AG09309 (cell line): ENCODE results near the gene GALNT5.

Experiments
- DNase-seq: peaks from one replicate; pipeline ENCODE4 v3.0.0-alpha.2; 2010; ENCODE audit warnings: low read depth
- H3K4me3 ChIP-seq: 2 replicates; pipeline ENCODE4 v1.5.1; 2011; ENCODE audit warnings: mild to moderate bottlenecking, low read depth, low read length, moderate library complexity; ENCODE audit not compliant: control insufficient read depth
- CTCF ChIP-seq: IDR thresholded peaks from 2 replicates; pipeline ENCODE4 v1.5.1; 2011; ENCODE audit warnings: mild to moderate bottlenecking, low read depth, low read length, inconsistent platforms; ENCODE audit not compliant: insufficient read depth, control insufficient read depth; ENCODE audit errors: missing control alignments

The GALNT5 gene

GRCh38 chr2:157307021-157307420 is 49.5 kb downstream of the GALNT5 start:
- no peak overlapping the region for H3K4me3 ChIP-seq
- DNase-seq: no peak
- peak; percentile 28 for TF ChIP-seq CTCF

- no peak overlapping the region for H3K4me3 ChIP-seq
- no peak for TF ChIP-seq CTCF
- DNase-seq: no peak
Observed at GRCh38 chr2:157309878-157310277, 52.4 kb downstream of the GALNT5 start.

- no peak for DNase-seq
- no peak overlapping the region for H3K4me3 ChIP-seq
- no peak for TF ChIP-seq CTCF
Observed at GRCh38 chr2:157311706-157312105, 54.2 kb downstream of the GALNT5 start.

GRCh38 chr2:157312866-157313486 is 55.5 kb downstream of the GALNT5 start:
- no peak for TF ChIP-seq CTCF
- no peak for DNase-seq
- H3K4me3 ChIP-seq: no peak overlapping the region

- no peak overlapping the region for H3K4me3 ChIP-seq
- no peak for TF ChIP-seq CTCF
- DNase-seq: no peak
Observed at GRCh38 chr2:157315901-157316300, 58.4 kb downstream of the GALNT5 start.

GRCh38 chr2:157318884-157319283 is 61.4 kb downstream of the GALNT5 start:
- no peak overlapping the region for H3K4me3 ChIP-seq
- TF ChIP-seq CTCF: no peak
- DNase-seq: no peak

GRCh38 chr2:157319795-157320194 is 62.3 kb downstream of the GALNT5 start:
- DNase-seq: no peak
- TF ChIP-seq CTCF: no peak
- H3K4me3 ChIP-seq: no peak overlapping the region
